Dermis microvascular lymphatic vessel endothelial cell (primary cell): Measurements from ENCODE around the gene DDX41. TPM values are rescaled to one million over a fixed set of nuclear protein-coding genes. Genes with fewer than 3 reads are reported as not detected.

ENCODE experiments used
- DNase-seq, 2 donors: peaks; one replicate each; pipeline versions ENCODE4 v3.0.0 to v3.0.0-alpha.2; 2010; ENCODE audit warnings: low read depth in 2 of 2
- total RNA-seq: library from RNA; depleted of rRNA; stranded (reverse); fragments of >200 nt; gene quantifications from 2 replicates; pipeline ENCODE4 v1.2.1, GENCODE V29; 2014

The DDX41 gene
- total RNA-seq, 1 donor from 2014 or later = 66.2 TPM

GRCh38 chr5:177513500-177513899 is 3.3 kb downstream of the DDX41 start:
- DNase-seq = no peak

GRCh38 chr5:177512736-177513380 is 3.9 kb downstream of the DDX41 start:
- DNase-seq = no peak

DNA sequence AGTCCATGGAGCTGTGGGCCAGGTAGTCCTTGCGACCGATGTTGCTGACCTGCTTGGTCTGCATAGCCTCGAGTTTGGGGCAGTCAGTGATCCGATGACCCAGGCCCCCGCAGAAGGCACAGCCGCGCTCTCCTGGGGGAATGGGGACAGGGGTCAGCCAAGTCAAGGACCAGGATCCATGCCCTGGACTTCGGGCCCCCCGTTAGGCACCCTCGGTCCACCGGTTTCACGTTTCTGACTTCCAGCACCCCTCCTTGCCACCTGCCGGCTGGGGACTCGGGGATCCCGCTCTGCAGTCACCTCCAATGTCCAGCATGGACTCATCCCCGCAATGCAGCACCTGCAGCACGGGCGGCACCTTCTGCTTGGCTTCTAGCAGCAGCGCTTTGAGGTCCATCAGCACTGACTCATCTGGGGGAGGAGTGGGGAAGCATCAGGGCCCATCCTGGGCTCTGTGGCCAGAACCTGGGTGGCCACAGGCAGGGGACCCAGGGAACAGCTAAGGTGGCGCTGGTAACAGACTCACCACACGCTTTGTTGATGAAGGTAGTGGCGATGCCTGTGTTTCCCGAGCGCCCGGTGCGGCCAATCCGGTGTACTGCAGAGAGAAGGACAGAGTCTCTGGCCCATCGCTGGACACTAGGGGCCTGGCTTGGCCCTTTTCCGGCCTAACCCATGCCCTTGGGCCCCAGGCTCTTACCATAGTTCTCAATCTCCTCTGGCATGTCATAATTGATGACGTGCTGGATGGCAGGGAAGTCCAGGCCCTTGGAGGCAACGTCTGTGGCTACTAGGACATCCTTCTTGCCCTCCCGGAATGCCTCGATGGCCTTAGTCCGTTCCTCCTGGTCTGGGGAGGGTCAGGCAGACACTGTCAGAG is 4.7 kb downstream of the DDX41 start:
- DNase-seq = no peak

DNA sequence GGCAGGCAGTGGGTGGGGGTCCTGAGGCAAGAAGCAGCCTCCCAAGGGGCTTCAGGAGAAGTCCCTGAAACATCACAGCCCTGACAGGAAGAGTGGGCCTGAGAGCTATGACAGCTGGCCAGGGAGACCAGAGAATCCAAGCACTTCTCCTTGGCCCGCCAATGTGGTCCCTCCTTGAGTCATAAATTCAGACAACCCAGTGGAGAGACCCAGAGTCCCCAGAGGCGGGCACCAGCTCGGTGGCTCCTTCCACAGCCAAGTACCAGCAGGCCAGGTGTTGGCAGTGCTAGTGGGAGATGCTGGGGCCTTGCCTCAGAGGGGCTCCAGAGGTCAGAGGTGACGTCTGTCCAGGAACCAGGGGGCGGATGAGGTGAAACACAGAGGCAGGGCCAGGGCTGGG is 5.6 kb downstream of the DDX41 start:
- DNase-seq = no peak

DNA sequence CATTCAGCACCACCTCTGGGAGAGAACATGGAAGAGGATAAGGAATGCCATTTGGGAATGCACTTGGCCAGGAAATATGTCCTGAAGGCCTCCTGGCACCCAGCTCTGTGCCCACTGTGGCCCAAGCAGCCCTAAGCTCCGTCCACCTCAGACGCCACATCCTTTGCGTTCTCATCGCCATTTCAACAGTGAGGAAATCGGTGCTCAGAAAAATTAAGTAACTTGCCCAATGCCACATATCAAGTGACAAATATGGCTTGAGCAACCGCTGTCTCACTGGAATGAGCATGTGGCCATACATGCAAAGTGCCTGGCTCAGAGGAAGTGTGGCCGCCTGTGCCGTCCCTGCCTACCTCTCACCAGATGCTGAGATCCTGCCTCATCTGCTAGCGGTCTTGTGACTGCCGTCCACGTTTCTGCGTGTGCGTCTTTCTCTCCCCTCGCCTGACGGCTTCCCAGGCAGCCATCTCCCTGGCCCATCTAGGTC is 6.2 kb downstream of the DDX41 start:
- DNase-seq = no peak

DNA sequence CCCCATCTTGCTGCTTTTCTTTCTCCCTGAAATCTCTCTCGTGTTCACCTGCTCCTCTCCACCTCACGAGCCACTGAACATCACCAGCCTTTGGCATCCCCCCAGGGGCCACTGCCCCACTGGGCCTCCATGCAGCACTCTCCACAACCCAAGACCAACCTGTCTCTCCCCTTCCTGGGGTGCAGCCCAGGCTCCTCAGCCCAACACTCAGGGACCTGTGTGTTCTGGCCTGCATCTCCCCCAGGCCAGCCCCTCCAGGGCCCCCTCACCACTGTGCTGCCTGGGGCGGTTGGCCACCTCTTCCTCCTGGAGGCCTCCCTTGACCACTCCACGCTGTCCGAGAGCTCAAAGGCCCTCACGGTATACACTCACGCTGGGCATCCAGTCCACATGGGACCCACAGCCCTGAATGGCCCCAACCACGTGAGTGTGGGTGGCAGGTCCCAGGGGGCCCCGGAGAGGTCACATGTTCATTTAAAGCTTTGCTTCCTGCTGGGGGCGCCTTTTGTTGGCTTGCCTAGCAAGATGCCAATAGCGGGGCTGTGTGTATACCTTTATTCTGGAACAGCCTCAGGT is 6.7 kb downstream of the DDX41 start:
- DNase-seq = no peak

DNA sequence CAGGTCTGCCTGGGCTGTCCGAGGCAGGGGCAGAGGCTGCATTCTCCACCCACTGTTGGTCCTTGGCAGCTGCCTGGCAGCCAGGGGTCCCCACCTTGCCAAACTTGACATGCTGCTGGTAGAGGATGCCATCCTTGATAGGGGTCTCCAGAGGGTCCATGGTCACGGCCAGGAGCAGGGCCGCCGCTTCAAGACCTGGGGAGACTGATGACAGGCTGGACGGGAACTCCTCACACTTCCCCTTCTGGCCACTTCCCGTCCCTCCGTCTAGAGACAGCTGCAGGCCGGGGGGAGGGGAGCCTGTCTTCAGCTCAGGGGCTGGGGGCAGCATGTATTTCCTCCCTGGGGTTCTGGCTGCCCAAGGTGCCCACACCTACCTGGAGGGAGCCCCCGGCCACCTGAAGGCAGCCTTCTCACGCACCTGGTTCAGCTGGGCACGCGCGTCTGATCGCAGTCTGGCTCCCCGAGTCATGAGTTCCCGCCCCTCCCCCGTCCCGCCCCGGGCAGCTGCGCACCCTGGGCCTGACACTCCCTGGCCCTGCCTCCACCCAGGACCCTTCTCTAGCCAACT is 7.3 kb downstream of the DDX41 start, which contains the start of gene DOK3:
Gene DOK3, minus strand, starts transcription at position 446 of the 571 bp plus-strand sequence. Its CDS starts 286 bp downstream, at position 160.
- DNase-seq = peak in 1 of 2 donors; percentile 30

- peak in 1 of 2 donors; percentile 23 for DNase-seq
Measured at GRCh38 chr5:177508837-177509236, 7.9 kb downstream of the DDX41 start.

DNA sequence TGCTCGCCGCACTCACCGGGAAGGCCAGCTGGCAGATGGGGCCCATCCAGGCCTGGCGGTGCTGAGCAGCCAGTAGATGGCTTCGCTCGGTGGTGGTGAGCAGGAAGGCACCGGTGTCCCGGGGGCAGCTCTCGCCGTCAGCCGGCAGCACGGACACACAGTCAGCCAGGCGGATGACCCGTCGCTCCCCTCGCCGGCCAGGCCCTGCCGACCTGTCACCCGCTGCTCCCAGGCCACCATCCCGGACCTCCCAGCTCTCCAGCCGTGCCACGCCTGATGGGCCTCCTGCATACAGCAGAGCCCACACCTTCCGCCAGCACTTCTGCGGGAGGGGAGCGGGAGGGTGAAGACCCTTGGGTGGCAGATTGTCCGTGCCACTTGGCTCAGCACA is 8.5 kb downstream of the DDX41 start:
- DNase-seq = no peak

GRCh38 chr5:177507596-177508220 is 9.1 kb downstream of the DDX41 start:
- DNase-seq = no peak

GRCh38 chr5:177507165-177507564 is 9.6 kb downstream of the DDX41 start:
- DNase-seq = peak in 1 of 2 donors; percentile 38

GRCh38 chr5:177505075-177505474 is 11.7 kb downstream of the DDX41 start:
- DNase-seq = no peak

- no peak for DNase-seq
Measured at GRCh38 chr5:177504086-177505056, 12.4 kb downstream of the DDX41 start.

- DNase-seq = no peak
Measured at GRCh38 chr5:177503351-177504085, 13.2 kb downstream of the DDX41 start.

DNA sequence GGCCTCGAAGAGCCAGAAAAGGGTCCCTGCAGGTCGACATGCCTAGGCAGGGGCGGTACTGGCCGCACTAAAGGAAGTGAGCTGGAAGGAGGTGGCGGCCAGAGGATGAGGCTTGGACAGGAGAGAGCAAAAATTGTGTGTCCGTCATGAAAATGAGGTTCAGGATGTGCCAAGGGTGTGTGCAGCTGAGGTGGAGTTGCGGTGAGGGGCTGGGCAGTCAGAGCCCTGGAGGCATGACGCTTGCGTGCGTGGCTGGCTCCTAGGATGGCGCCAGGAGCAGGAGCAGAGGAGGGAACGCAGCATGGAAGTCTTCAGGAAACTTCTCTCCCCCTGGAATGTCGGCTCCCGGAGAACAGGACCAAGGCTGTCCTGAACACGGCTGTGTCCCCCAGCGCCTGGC is 13.9 kb downstream of the DDX41 start:
- no peak for DNase-seq

- DNase-seq = no peak
Measured at GRCh38 chr5:177501874-177502678, 14.7 kb downstream of the DDX41 start.

GRCh38 chr5:177500685-177501522 is 15.9 kb downstream of the DDX41 start:
- peak in 1 of 2 donors; percentile 87 for DNase-seq

- DNase-seq = no peak
Measured at GRCh38 chr5:177499842-177500241, 16.9 kb downstream of the DDX41 start.
